HepG2 (cell line): ENCODE results near the gene CLTCL1. TPM values are rescaled to one million over a fixed set of nuclear protein-coding genes. Genes with fewer than 3 reads are reported as not detected.

Source experiments
- DR1 ChIP-seq: sonication (generic); formaldehyde crosslinking; IDR thresholded peaks from 2 replicates; pipeline ENCODE4 v1.8.0; 2021; ENCODE audit warnings: mild to moderate bottlenecking, missing genetic modification reagents, inconsistent platforms
- MED1 ChIP-seq: sonication (generic); formaldehyde crosslinking; IDR thresholded peaks from 2 replicates; pipeline ENCODE4 v1.4.0; 2020; ENCODE audit warnings: missing genetic modification reagents
- MED13 ChIP-seq: sonication (generic); formaldehyde crosslinking; IDR thresholded peaks from 2 replicates; pipeline ENCODE4 v1.5.0; 2020; ENCODE audit warnings: missing genetic modification reagents
- MTA3 ChIP-seq: sonication (generic); formaldehyde crosslinking; IDR thresholded peaks from 2 replicates; pipeline ENCODE4 v1.4.0; 2020; ENCODE audit warnings: missing genetic modification reagents
- NFIB ChIP-seq: sonication (generic); formaldehyde crosslinking; IDR thresholded peaks from 2 replicates; pipeline ENCODE4 v1.9.0; 2021; ENCODE audit warnings: missing genetic modification reagents, mild to moderate bottlenecking, borderline replicate concordance
- NPAS2 ChIP-seq: sonication (generic); formaldehyde crosslinking; IDR thresholded peaks from 2 replicates; pipeline ENCODE4 v1.8.0; 2022; ENCODE audit warnings: mild to moderate bottlenecking, missing genetic modification reagents, borderline replicate concordance
- TSC22D2 ChIP-seq: sonication (generic); formaldehyde crosslinking; IDR thresholded peaks from 2 replicates; pipeline ENCODE4 v1.5.1; 2020; ENCODE audit warnings: missing genetic modification reagents, mild to moderate bottlenecking, borderline replicate concordance
- YY1 ChIP-seq: IDR thresholded peaks from 2 replicates; pipeline ENCODE4 v1.6.1; 2011; ENCODE audit warnings: low read length, low read depth, moderate library complexity, mild to moderate bottlenecking; ENCODE audit not compliant: insufficient read depth, insufficient replicate concordance
- ZFP90 ChIP-seq: sonication (generic); formaldehyde crosslinking; IDR thresholded peaks from 2 replicates; pipeline ENCODE4 v1.8.0; 2022; ENCODE audit warnings: missing genetic modification reagents, mild to moderate bottlenecking, inconsistent platforms, borderline replicate concordance
- ZNF530 ChIP-seq: sonication (generic); formaldehyde crosslinking; IDR thresholded peaks from 2 replicates; pipeline ENCODE4 v1.5.0; 2020; ENCODE audit warnings: low read depth, mild to moderate bottlenecking, missing genetic modification reagents
- ZNF577 ChIP-seq: sonication (generic); formaldehyde crosslinking; IDR thresholded peaks from 2 replicates; pipeline ENCODE4 v1.4.0; 2020; ENCODE audit warnings: mild to moderate bottlenecking, low read depth, missing genetic modification reagents, borderline replicate concordance
- polyA plus RNA-seq, 8 experiments: library from polyadenylated mRNA; depleted of rRNA in 3 of 8; stranded (reverse) in 7 of 8; unstranded in 1 of 8; fragments of >200 nt; fragmentation: Illumina TruSeq in 4 of 8; extraction: Trizol in 4 of 8; gene quantifications; 2 replicates each; pipeline versions ENCODE4 v1.2.1 to v1.2.3, GENCODE V29; 2011 to 2016; ENCODE audit warnings: low read depth in 4 of 8, missing spikeins in 1 of 8, mixed read lengths in 1 of 8; ENCODE audit not compliant: insufficient read depth in 1 of 8
- total RNA-seq, 5 experiments: library from RNA; depleted of rRNA; stranded (reverse); fragments of >200 nt; fragmentation: Illumina TruSeq; extraction: Trizol; gene quantifications; 2 replicates each; pipeline ENCODE4 v1.2.3, GENCODE V29; 2016; ENCODE audit warnings: low read depth in 1 of 5
- TF ChIP-seq, protein P1 (sequence below): sonication (generic); formaldehyde crosslinking; IDR thresholded peaks from 2 replicates; pipeline ENCODE4 v1.8.1; 2022; ENCODE audit warnings: low read depth, mild to moderate bottlenecking, missing genetic modification reagents
- TF ChIP-seq, protein P2 (sequence below): IDR thresholded peaks from 2 replicates; pipeline ENCODE4 v1.6.1; 2016; ENCODE audit warnings: mild to moderate bottlenecking
- TF ChIP-seq, protein P3 (sequence below): sonication (generic); formaldehyde crosslinking; IDR thresholded peaks from 2 replicates; pipeline ENCODE4 v1.5.1; 2020; ENCODE audit warnings: mild to moderate bottlenecking, missing genetic modification reagents, borderline replicate concordance
- TF ChIP-seq, protein P4 (sequence below): sonication (generic); formaldehyde crosslinking; IDR thresholded peaks from 2 replicates; pipeline ENCODE4 v1.4.0; 2020; ENCODE audit warnings: missing genetic modification reagents, borderline replicate concordance
- TF ChIP-seq, protein P5 (sequence below): IDR thresholded peaks from 2 replicates; pipeline ENCODE4 v1.6.1; 2016; ENCODE audit warnings: mild to moderate bottlenecking, missing biosample characterization, missing genetic modification reagents
- TF ChIP-seq, protein P6 (sequence below): sonication (generic); formaldehyde crosslinking; IDR thresholded peaks from 2 replicates; pipeline ENCODE4 v1.8.1; 2023; ENCODE audit warnings: mild to moderate bottlenecking, moderate library complexity, missing genetic modification reagents

The CLTCL1 gene
- total and polyA plus RNA-seq, 2 of the 13 experiments (the other 11 are each of a cell fraction or from before 2014, with no cell fraction given) = 8.1 to 10.9 TPM

DNA sequence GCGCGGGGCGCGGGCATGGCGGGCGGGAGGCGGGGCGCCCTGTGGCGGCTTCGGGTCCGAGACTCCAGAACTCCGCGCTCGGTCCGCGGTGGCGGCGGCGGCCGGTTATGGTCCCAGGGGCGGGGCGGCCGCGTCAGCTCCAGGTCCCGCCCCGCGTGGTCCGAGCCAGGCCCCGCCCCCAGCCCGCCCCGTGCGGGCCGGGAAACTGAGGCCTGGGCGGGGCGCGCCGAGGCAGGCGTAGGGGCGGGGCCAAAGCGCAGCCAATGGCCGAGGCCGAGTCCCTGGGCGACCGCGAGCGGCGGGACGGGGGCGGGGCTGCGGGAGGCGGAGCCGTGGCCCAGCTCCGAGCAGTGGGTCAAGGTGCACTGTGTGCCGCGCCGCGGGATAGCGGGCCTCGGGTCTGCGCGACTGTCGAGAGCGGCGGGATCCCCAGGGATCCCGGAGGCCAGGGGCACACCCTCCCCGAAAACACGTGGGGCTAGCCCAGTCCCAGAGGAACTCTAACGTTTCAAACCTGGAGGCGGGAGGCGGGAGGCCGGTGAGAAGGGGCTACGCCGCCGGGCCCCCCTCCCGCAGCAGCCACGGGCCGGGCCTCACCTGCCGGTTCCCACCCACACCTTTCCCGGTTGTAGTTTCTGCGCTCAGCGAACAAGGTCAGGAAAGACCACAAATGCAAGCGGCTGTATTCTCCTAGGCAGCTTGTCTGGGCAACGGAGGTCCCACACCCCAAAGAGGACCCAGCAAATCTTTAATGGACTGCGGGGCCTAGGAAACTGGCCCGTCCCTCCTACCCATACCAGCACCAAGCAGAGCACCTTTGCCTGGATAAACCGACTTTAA lies 112.6 kb downstream of the CLTCL1 start, which contains the start of gene SLC25A1 (continued):
- TF ChIP-seq, protein P1, sequence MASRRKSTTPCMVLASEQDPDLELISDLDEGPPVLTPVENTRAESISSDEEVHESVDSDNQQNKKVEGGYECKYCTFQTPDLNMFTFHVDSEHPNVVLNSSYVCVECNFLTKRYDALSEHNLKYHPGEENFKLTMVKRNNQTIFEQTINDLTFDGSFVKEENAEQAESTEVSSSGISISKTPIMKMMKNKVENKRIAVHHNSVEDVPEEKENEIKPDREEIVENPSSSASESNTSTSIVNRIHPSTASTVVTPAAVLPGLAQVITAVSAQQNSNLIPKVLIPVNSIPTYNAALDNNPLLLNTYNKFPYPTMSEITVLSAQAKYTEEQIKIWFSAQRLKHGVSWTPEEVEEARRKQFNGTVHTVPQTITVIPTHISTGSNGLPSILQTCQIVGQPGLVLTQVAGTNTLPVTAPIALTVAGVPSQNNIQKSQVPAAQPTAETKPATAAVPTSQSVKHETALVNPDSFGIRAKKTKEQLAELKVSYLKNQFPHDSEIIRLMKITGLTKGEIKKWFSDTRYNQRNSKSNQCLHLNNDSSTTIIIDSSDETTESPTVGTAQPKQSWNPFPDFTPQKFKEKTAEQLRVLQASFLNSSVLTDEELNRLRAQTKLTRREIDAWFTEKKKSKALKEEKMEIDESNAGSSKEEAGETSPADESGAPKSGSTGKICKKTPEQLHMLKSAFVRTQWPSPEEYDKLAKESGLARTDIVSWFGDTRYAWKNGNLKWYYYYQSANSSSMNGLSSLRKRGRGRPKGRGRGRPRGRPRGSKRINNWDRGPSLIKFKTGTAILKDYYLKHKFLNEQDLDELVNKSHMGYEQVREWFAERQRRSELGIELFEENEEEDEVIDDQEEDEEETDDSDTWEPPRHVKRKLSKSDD (CRISPR knock-in tag) = no peak
- no peak; the same call in 1 of the 2 replicates for TF ChIP-seq DR1 (CRISPR knock-in tag)
- 0 out of 2 replicates have a peak, but pooled peaks have one; percentile 14 for TF ChIP-seq ZFP90 (CRISPR knock-in tag)
- TF ChIP-seq YY1 = no peak
- TF ChIP-seq MED13 (CRISPR knock-in tag) = peak; percentile 68; the same call in 1 of the 2 replicates
- TF ChIP-seq, protein P2, sequence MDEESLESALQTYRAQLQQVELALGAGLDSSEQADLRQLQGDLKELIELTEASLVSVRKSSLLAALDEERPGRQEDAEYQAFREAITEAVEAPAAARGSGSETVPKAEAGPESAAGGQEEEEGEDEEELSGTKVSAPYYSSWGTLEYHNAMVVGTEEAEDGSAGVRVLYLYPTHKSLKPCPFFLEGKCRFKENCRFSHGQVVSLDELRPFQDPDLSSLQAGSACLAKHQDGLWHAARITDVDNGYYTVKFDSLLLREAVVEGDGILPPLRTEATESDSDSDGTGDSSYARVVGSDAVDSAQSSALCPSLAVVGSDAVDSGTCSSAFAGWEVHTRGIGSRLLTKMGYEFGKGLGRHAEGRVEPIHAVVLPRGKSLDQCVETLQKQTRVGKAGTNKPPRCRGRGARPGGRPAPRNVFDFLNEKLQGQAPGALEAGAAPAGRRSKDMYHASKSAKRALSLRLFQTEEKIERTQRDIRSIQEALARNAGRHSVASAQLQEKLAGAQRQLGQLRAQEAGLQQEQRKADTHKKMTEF (CRISPR knock-in tag) = peak; percentile 55; the same call in 1 of the 2 replicates
- TF ChIP-seq, protein P3, sequence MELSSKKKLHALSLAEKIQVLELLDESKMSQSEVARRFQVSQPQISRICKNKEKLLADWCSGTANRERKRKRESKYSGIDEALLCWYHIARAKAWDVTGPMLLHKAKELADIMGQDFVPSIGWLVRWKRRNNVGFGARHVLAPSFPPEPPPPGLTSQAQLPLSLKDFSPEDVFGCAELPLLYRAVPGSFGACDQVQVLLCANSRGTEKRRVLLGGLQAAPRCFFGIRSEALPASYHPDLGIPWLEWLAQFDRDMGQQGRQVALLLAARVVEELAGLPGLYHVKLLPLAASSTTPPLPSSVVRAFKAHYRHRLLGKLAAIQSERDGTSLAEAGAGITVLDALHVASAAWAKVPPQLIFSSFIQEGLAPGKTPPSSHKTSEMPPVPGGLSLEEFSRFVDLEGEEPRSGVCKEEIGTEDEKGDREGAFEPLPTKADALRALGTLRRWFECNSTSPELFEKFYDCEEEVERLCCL (CRISPR knock-in tag) = no peak
- no peak for TF ChIP-seq NPAS2 (CRISPR knock-in tag)
- TF ChIP-seq MED1 = peak; percentile 61
- TF ChIP-seq, protein P4, sequence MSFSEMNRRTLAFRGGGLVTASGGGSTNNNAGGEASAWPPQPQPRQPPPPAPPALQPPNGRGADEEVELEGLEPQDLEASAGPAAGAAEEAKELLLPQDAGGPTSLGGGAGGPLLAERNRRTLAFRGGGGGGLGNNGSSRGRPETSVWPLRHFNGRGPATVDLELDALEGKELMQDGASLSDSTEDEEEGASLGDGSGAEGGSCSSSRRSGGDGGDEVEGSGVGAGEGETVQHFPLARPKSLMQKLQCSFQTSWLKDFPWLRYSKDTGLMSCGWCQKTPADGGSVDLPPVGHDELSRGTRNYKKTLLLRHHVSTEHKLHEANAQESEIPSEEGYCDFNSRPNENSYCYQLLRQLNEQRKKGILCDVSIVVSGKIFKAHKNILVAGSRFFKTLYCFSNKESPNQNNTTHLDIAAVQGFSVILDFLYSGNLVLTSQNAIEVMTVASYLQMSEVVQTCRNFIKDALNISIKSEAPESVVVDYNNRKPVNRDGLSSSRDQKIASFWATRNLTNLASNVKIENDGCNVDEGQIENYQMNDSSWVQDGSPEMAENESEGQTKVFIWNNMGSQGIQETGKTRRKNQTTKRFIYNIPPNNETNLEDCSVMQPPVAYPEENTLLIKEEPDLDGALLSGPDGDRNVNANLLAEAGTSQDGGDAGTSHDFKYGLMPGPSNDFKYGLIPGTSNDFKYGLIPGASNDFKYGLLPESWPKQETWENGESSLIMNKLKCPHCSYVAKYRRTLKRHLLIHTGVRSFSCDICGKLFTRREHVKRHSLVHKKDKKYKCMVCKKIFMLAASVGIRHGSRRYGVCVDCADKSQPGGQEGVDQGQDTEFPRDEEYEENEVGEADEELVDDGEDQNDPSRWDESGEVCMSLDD (CRISPR knock-in tag) = no peak
- TF ChIP-seq ZNF577 (CRISPR knock-in tag) = no peak
- no peak for TF ChIP-seq NFIB (CRISPR knock-in tag)
- TF ChIP-seq ZNF530 (CRISPR knock-in tag) = no peak
- TF ChIP-seq, protein P5, sequence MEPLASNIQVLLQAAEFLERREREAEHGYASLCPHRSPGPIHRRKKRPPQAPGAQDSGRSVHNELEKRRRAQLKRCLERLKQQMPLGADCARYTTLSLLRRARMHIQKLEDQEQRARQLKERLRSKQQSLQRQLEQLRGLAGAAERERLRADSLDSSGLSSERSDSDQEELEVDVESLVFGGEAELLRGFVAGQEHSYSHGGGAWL (CRISPR knock-in tag) = no peak; the same call in none of the 2 replicates
- TF ChIP-seq, protein P6, sequence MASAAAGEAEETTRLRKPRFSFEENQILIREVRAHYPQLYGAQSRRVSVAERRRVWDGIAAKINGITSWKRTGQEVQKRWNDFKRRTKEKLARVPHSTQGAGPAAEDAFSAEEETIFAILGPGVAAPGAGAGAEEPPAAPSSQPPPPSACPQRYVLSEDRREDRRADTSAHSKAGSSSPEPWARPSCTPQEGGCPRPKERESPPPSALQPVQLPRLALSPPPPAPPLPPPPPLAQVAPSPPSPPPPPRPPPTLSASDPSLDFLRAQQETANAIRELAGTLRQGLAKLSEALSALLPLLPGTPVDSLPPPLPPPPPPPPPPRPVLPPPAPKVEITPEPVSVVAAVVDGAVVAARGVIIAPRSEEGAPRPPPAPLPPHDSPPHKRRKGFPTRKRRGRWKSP (CRISPR knock-in tag) = peak; percentile 37; the same call in 1 of the 2 replicates
- TF ChIP-seq TSC22D2 = no peak
- TF ChIP-seq MTA3 (CRISPR knock-in tag) = no peak
